HG03066 (cell line): ENCODE measurements around the gene HIPK2.

ENCODE experiments used
- ATAC-seq: cut with Tn5 transposase; IDR thresholded peaks from one replicate; pipeline ENCODE4 v1.9.1; 2021; ENCODE audit warnings: low read depth; ENCODE audit not compliant: unreplicated experiment

The HIPK2 gene

GRCh38 chr7:139753081-139753692 is 24.6 kb downstream of the HIPK2 start:
- no peak for ATAC-seq

GRCh38 chr7:139752604-139753003 is 25.2 kb downstream of the HIPK2 start:
- ATAC-seq = no peak

GRCh38 chr7:139752148-139752547 is 25.6 kb downstream of the HIPK2 start:
- no peak for ATAC-seq

- no peak for ATAC-seq
Measured at GRCh38 chr7:139750459-139751095, 27.2 kb downstream of the HIPK2 start.

GRCh38 chr7:139749545-139749944 is 28.3 kb downstream of the HIPK2 start:
- no peak for ATAC-seq

- ATAC-seq = no peak
Measured at GRCh38 chr7:139748941-139749340, 28.9 kb downstream of the HIPK2 start.

GRCh38 chr7:139748373-139748765 is 29.4 kb downstream of the HIPK2 start:
- ATAC-seq = no peak

GRCh38 chr7:139747662-139748372 is 30.0 kb downstream of the HIPK2 start:
- ATAC-seq = no peak

- no peak for ATAC-seq
Measured at GRCh38 chr7:139746652-139747051, 31.1 kb downstream of the HIPK2 start.

GRCh38 chr7:139745678-139746143 is 32.1 kb downstream of the HIPK2 start:
- ATAC-seq = no peak

GRCh38 chr7:139744768-139745677 is 32.8 kb downstream of the HIPK2 start:
- ATAC-seq = no peak

GRCh38 chr7:139743967-139744767 is 33.6 kb downstream of the HIPK2 start:
- no peak for ATAC-seq

GRCh38 chr7:139743267-139743966 is 34.4 kb downstream of the HIPK2 start:
- ATAC-seq = no peak

GRCh38 chr7:139741789-139742344 is 35.9 kb downstream of the HIPK2 start:
- ATAC-seq = no peak

- no peak for ATAC-seq
Measured at GRCh38 chr7:139741239-139741638, 36.6 kb downstream of the HIPK2 start.

- no peak for ATAC-seq
Measured at GRCh38 chr7:139739863-139740597, 37.8 kb downstream of the HIPK2 start.

GRCh38 chr7:139738772-139739171 is 39.0 kb downstream of the HIPK2 start:
- ATAC-seq = no peak

- ATAC-seq = no peak
Measured at GRCh38 chr7:139738101-139738489, 39.7 kb downstream of the HIPK2 start.
